Activated CD8-positive, alpha-beta memory T cell treated with anti-CD3 and anti-CD28 coated beads, Interleukin-2, amount 10 ng/mL, durations not matched to agents 7 days and 5 days (primary cell): ENCODE measurements around the gene ATP2B2. TPM values are rescaled to one million over a fixed set of nuclear protein-coding genes. Genes with fewer than 3 reads are reported as not detected.

Experiments used
- ATAC-seq: fragments of 150-1000 bp; cut with Tn5 transposase; one replicate; pipeline ENCODE4 v1.10.0; 2021; ENCODE audit warnings: moderate library complexity
- CTCF ChIA-PET: fragments of 350-600 bp; sonication (Branson Sonifier 250); formaldehyde crosslinking; loops from one replicate; lab custom pipeline; 2021; ENCODE audit warnings: antibody characterized with exemption; lab: Charles Lee
- DNase-seq: peaks from one replicate; pipeline ENCODE4 v3.0.0-alpha.2; 2020
- H3K27ac Mint-ChIP-seq: one replicate; pipeline ENCODE4 v1.8.0; 2021; ENCODE audit warnings: mild to moderate bottlenecking, mixed read lengths
- H3K27me3 Mint-ChIP-seq: one replicate; pipeline ENCODE4 v1.8.0; 2021; ENCODE audit warnings: mixed read lengths
- H3K36me3 Mint-ChIP-seq: one replicate; pipeline ENCODE4 v1.8.0; 2021; ENCODE audit warnings: mild to moderate bottlenecking, mixed read lengths
- H3K4me1 Mint-ChIP-seq: one replicate; pipeline ENCODE4 v1.8.0; 2021; ENCODE audit warnings: mixed read lengths
- H3K4me3 Mint-ChIP-seq: one replicate; pipeline ENCODE4 v1.8.0; 2021; ENCODE audit warnings: mild to moderate bottlenecking, moderate library complexity, mixed read lengths
- H3K9me3 Mint-ChIP-seq: one replicate; pipeline ENCODE4 v1.8.0; 2022; ENCODE audit warnings: low read depth, mixed read lengths
- total RNA-seq, 2 experiments: library from RNA; stranded (reverse); gene quantifications; one replicate each; pipeline ENCODE4 v1.2.3, GENCODE V29; 2021

Gene ATP2B2
- total RNA-seq, 2 experiments from 2014 or later, result not detected

GRCh38 chr3:10379161-10379560 is 126.2 kb downstream of the ATP2B2 start:
- CTCF ChIA-PET, result no interaction called here
- no peak for DNase-seq
- H3K36me3 Mint-ChIP-seq, result no peaks in the 10 kb centered on the region
- no peak overlapping the region for H3K4me3 Mint-ChIP-seq
- H3K27ac Mint-ChIP-seq, result no peak overlapping the region
- H3K9me3 Mint-ChIP-seq, result no peaks in the 10 kb centered on the region
- no peaks in the 10 kb centered on the region for H3K4me1 Mint-ChIP-seq
- no peak for ATAC-seq
- peaks cover 3% of the 10 kb centered on the region for H3K27me3 Mint-ChIP-seq

GRCh38 chr3:10378742-10379141 is 126.6 kb downstream of the ATP2B2 start:
- Mint-ChIP-seq H3K4me3 (no peak overlapping the region), H3K36me3 (no peaks in the 10 kb centered on the region), H3K27me3 (peaks cover 3% of the 10 kb centered on the region), H3K9me3 (no peaks in the 10 kb centered on the region), H3K27ac (no peak overlapping the region), H3K4me1 (no peaks in the 10 kb centered on the region)
- no peak for DNase-seq
- ATAC-seq, result no peak
- CTCF ChIA-PET, result interaction anchor here (1.1 kb wide), 1 partner anchor 35 kb away, joined by 3 read pairs; no protein-coding TSS in a partner anchor

- H3K27me3 Mint-ChIP-seq, result peaks cover 3% of the 10 kb centered on the region
- H3K36me3 Mint-ChIP-seq, result no peaks in the 10 kb centered on the region
- no peak overlapping the region for H3K27ac Mint-ChIP-seq
- no peaks in the 10 kb centered on the region for H3K4me1 Mint-ChIP-seq
- ATAC-seq, result no peak
- no peak for DNase-seq
- CTCF ChIA-PET, result interaction anchor here (1.1 kb wide), 1 partner anchor 34 kb away, joined by 3 read pairs; no protein-coding TSS in a partner anchor
- no peaks in the 10 kb centered on the region for H3K9me3 Mint-ChIP-seq
- H3K4me3 Mint-ChIP-seq, result no peak overlapping the region
These were observed 127.1 kb downstream of the ATP2B2 start for GRCh38 chr3:10378246-10378645.

GRCh38 chr3:10377148-10377725 is 128.1 kb downstream of the ATP2B2 start:
- H3K27me3 Mint-ChIP-seq, result peaks cover 3% of the 10 kb centered on the region
- no peaks in the 10 kb centered on the region for H3K4me1 Mint-ChIP-seq
- no peaks in the 10 kb centered on the region for H3K36me3 Mint-ChIP-seq
- no peak overlapping the region for H3K27ac Mint-ChIP-seq
- CTCF ChIA-PET, result no interaction called here
- no peak overlapping the region for H3K4me3 Mint-ChIP-seq
- DNase-seq, result no peak
- ATAC-seq, result no peak
- no peaks in the 10 kb centered on the region for H3K9me3 Mint-ChIP-seq

- Mint-ChIP-seq H3K9me3 (no peaks in the 10 kb centered on the region), H3K27ac (no peak overlapping the region), H3K4me3 (no peak overlapping the region), H3K4me1 (no peaks in the 10 kb centered on the region), H3K36me3 (no peaks in the 10 kb centered on the region), H3K27me3 (peaks cover 3% of the 10 kb centered on the region)
- no peak for ATAC-seq
- DNase-seq, result no peak
- CTCF ChIA-PET, result no interaction called here
These were observed 129.0 kb downstream of the ATP2B2 start for GRCh38 chr3:10376353-10376752.

GRCh38 chr3:10375296-10376053 is 129.9 kb downstream of the ATP2B2 start:
- CTCF ChIA-PET, result no interaction called here
- Mint-ChIP-seq H3K9me3 (peaks cover 2% of the 10 kb centered on the region), H3K4me1 (no peaks in the 10 kb centered on the region), H3K27ac (no peak overlapping the region), H3K27me3 (peaks cover 6% of the 10 kb centered on the region), H3K4me3 (no peak overlapping the region), H3K36me3 (no peaks in the 10 kb centered on the region)
- ATAC-seq (no peak), DNase-seq (no peak)

- no peaks in the 10 kb centered on the region for H3K36me3 Mint-ChIP-seq
- H3K4me1 Mint-ChIP-seq, result no peaks in the 10 kb centered on the region
- no peak overlapping the region for H3K4me3 Mint-ChIP-seq
- H3K27me3 Mint-ChIP-seq, result peaks cover 8% of the 10 kb centered on the region
- DNase-seq (no peak), ATAC-seq (no peak)
- peaks cover 2% of the 10 kb centered on the region for H3K9me3 Mint-ChIP-seq
- CTCF ChIA-PET, result no interaction called here
- H3K27ac Mint-ChIP-seq, result no peak overlapping the region
These were observed 131.1 kb downstream of the ATP2B2 start for GRCh38 chr3:10374311-10374710.

- H3K27ac Mint-ChIP-seq, result no peak overlapping the region
- no peak overlapping the region for H3K4me3 Mint-ChIP-seq
- no peaks in the 10 kb centered on the region for H3K4me1 Mint-ChIP-seq
- H3K9me3 Mint-ChIP-seq, result peaks cover 2% of the 10 kb centered on the region
- CTCF ChIA-PET, result no interaction called here
- H3K36me3 Mint-ChIP-seq, result no peaks in the 10 kb centered on the region
- no peak for ATAC-seq
- DNase-seq, result no peak
- H3K27me3 Mint-ChIP-seq, result peaks cover 8% of the 10 kb centered on the region
These were observed 131.6 kb downstream of the ATP2B2 start for GRCh38 chr3:10373686-10374261.

- Mint-ChIP-seq H3K4me3 (no peak overlapping the region), H3K4me1 (peaks cover 4% of the 10 kb centered on the region), H3K36me3 (no peaks in the 10 kb centered on the region), H3K27ac (no peak overlapping the region), H3K9me3 (peaks cover 2% of the 10 kb centered on the region), H3K27me3 (peaks cover 8% of the 10 kb centered on the region)
- ATAC-seq, result no peak
- no peak for DNase-seq
- CTCF ChIA-PET, result no interaction called here
These were observed 133.6 kb downstream of the ATP2B2 start for GRCh38 chr3:10371789-10372188.

- CTCF ChIA-PET, result no interaction called here
- no peaks in the 10 kb centered on the region for H3K36me3 Mint-ChIP-seq
- no peak overlapping the region for H3K27ac Mint-ChIP-seq
- H3K27me3 Mint-ChIP-seq, result peaks cover 8% of the 10 kb centered on the region
- no peak for DNase-seq
- peaks cover 2% of the 10 kb centered on the region for H3K9me3 Mint-ChIP-seq
- no peak for ATAC-seq
- no peak overlapping the region for H3K4me3 Mint-ChIP-seq
- H3K4me1 Mint-ChIP-seq, result peaks cover 8% of the 10 kb centered on the region
These were observed 134.2 kb downstream of the ATP2B2 start for GRCh38 chr3:10371167-10371566.

GRCh38 chr3:10370429-10370828 is 135.0 kb downstream of the ATP2B2 start:
- Mint-ChIP-seq H3K4me1 (peaks cover 11% of the 10 kb centered on the region), H3K36me3 (no peaks in the 10 kb centered on the region), H3K27me3 (peaks cover 5% of the 10 kb centered on the region), H3K27ac (no peak overlapping the region), H3K4me3 (no peak overlapping the region), H3K9me3 (peaks cover 4% of the 10 kb centered on the region)
- DNase-seq (no peak), ATAC-seq (no peak)
- CTCF ChIA-PET, result no interaction called here

- no peak for ATAC-seq
- Mint-ChIP-seq H3K4me1 (peaks cover 13% of the 10 kb centered on the region), H3K27ac (no peak overlapping the region), H3K36me3 (no peaks in the 10 kb centered on the region), H3K4me3 (no peak overlapping the region), H3K9me3 (peaks cover 4% of the 10 kb centered on the region), H3K27me3 (peaks cover 7% of the 10 kb centered on the region)
- no peak for DNase-seq
- CTCF ChIA-PET, result no interaction called here
These were observed 136.9 kb downstream of the ATP2B2 start for GRCh38 chr3:10368512-10368911.

GRCh38 chr3:10367506-10367905 is 137.9 kb downstream of the ATP2B2 start:
- H3K27ac Mint-ChIP-seq, result no peak overlapping the region
- DNase-seq, result no peak
- peaks cover 13% of the 10 kb centered on the region for H3K4me1 Mint-ChIP-seq
- ATAC-seq, result no peak
- H3K4me3 Mint-ChIP-seq, result no peak overlapping the region
- peaks cover 4% of the 10 kb centered on the region for H3K9me3 Mint-ChIP-seq
- H3K27me3 Mint-ChIP-seq, result peaks cover 7% of the 10 kb centered on the region
- CTCF ChIA-PET, result no interaction called here
- no peaks in the 10 kb centered on the region for H3K36me3 Mint-ChIP-seq

- no peak overlapping the region for H3K27ac Mint-ChIP-seq
- CTCF ChIA-PET, result interaction anchor here (1.0 kb wide), 1 partner anchor 371 kb away, joined by 3 read pairs; no protein-coding TSS in a partner anchor
- DNase-seq (no peak), ATAC-seq (peak; percentile 49)
- peaks cover 7% of the 10 kb centered on the region for H3K27me3 Mint-ChIP-seq
- H3K4me1 Mint-ChIP-seq, result peaks cover 13% of the 10 kb centered on the region
- H3K9me3 Mint-ChIP-seq, result peaks cover 4% of the 10 kb centered on the region
- H3K36me3 Mint-ChIP-seq, result no peaks in the 10 kb centered on the region
- H3K4me3 Mint-ChIP-seq, result no peak overlapping the region
These were observed 138.7 kb downstream of the ATP2B2 start for GRCh38 chr3:10366651-10367101.
